MM.1S (cell line): ENCODE data around the gene ACO2.

Experiments used
- EZH2 ChIP-seq: fragments of 300-600 bp; sonication (generic); optimal IDR thresholded peaks from 2 replicates; pipeline ENCODE3; 2017; ENCODE audit warnings: low read depth, mild to moderate bottlenecking, antibody characterized with exemption, low read length, mixed read lengths
- EZH2phosphoT487 ChIP-seq: fragments of 300-600 bp; sonication (generic); IDR thresholded peaks from 2 replicates; pipeline ENCODE4 v1.6.1; 2018; ENCODE audit warnings: antibody characterized with exemption, low read length
- TF ChIP-seq, protein P1 (sequence below): fragments of 300-600 bp; sonication (generic); IDR thresholded peaks from 2 replicates; pipeline ENCODE4 v1.5.1; 2016; ENCODE audit warnings: antibody characterized with exemption, low read length, mixed read lengths

DNA sequence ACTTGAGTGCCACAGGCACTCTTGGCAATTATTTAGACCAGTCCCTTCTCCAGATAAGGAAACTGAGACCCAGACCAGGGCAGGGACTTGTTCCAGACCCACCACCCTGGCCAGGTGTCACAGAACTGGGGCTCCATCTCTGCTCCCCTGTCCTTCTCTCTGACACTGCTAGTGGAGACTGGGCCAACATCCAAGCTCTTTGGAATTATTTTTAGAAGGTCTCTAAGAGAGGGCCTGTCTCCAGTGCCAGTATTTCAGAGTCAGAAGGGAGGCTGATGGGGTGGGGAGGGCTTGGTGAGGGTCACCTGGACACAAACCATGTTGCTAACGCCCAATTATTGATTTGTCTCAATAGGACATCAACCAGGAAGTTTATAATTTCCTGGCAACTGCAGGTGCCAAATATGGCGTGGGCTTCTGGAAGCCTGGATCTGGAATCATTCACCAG is 42.6 kb downstream of the ACO2 start:
- TF ChIP-seq, protein P1, sequence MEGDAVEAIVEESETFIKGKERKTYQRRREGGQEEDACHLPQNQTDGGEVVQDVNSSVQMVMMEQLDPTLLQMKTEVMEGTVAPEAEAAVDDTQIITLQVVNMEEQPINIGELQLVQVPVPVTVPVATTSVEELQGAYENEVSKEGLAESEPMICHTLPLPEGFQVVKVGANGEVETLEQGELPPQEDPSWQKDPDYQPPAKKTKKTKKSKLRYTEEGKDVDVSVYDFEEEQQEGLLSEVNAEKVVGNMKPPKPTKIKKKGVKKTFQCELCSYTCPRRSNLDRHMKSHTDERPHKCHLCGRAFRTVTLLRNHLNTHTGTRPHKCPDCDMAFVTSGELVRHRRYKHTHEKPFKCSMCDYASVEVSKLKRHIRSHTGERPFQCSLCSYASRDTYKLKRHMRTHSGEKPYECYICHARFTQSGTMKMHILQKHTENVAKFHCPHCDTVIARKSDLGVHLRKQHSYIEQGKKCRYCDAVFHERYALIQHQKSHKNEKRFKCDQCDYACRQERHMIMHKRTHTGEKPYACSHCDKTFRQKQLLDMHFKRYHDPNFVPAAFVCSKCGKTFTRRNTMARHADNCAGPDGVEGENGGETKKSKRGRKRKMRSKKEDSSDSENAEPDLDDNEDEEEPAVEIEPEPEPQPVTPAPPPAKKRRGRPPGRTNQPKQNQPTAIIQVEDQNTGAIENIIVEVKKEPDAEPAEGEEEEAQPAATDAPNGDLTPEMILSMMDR, result no peak
- TF ChIP-seq EZH2 (no peak), EZH2phosphoT487 (no peak)
